Middle frontal gyrus (tissue), 1 donor: Measurements from ENCODE around the gene LRRC8B.
"Not testable (repeated sequence)": the region's sequence is repeated elsewhere in the genome, so short reads cannot be mapped to it uniquely, and the experiment has no call there.

Source experiments
- DNase-seq: peaks from one replicate; pipeline ENCODE4 v3.0.0-alpha.2; 2015; ENCODE audit warnings: low spot score; ENCODE audit errors: extremely low spot score

Gene LRRC8B

GRCh38 chr1:89607586-89608318, 83.1 kb downstream of the LRRC8B start:
- DNase-seq, result no peak

- DNase-seq, result no peak
These were observed 83.8 kb downstream of the LRRC8B start for GRCh38 chr1:89608319-89608983.

- no peak for DNase-seq
These were observed 84.5 kb downstream of the LRRC8B start for GRCh38 chr1:89608984-89609725.

- no peak for DNase-seq
These were observed 85.3 kb downstream of the LRRC8B start for GRCh38 chr1:89609781-89610456.

GRCh38 chr1:89610457-89611011, 85.9 kb downstream of the LRRC8B start:
- no peak for DNase-seq

- DNase-seq, result no peak
These were observed 87.1 kb downstream of the LRRC8B start for GRCh38 chr1:89611721-89612120.

GRCh38 chr1:89613928-89614327, 89.3 kb downstream of the LRRC8B start:
- DNase-seq, result no peak

GRCh38 chr1:89615676-89616598, 91.3 kb downstream of the LRRC8B start:
- no peak for DNase-seq

- DNase-seq, result no peak
These were observed 92.4 kb downstream of the LRRC8B start for GRCh38 chr1:89616844-89617627.

- DNase-seq, result no peak
These were observed 96.0 kb downstream of the LRRC8B start for GRCh38 chr1:89620664-89621063.

GRCh38 chr1:89622895-89623294, 98.3 kb downstream of the LRRC8B start:
- no peak for DNase-seq

- no peak for DNase-seq
These were observed 99.7 kb downstream of the LRRC8B start for GRCh38 chr1:89624314-89624713.

- DNase-seq, result no peak
These were observed 100.2 kb downstream of the LRRC8B start for GRCh38 chr1:89624715-89625323.

- peak; percentile 55 for DNase-seq
These were observed 103.0 kb downstream of the LRRC8B start for GRCh38 chr1:89627596-89627962.

- no peak for DNase-seq
These were observed 104.5 kb downstream of the LRRC8B start for GRCh38 chr1:89629146-89629545.

GRCh38 chr1:89629600-89629999, 105.0 kb downstream of the LRRC8B start:
- DNase-seq, result not testable (repeated sequence)

GRCh38 chr1:89630048-89630447, 105.4 kb downstream of the LRRC8B start:
- no peak for DNase-seq

GRCh38 chr1:89631816-89632656, 107.4 kb downstream of the LRRC8B start:
- DNase-seq, result no peak
